Loucy (cell line): ENCODE measurements around the gene PLA2G4E.

Experiments
- H2AFZ ChIP-seq: fragments of 200-600 bp; sonication (generic); 2 replicates; pipeline ENCODE4 v1.6.0; 2016; ENCODE audit warnings: antibody characterized with exemption, mild to moderate bottlenecking, low read length, moderate library complexity
- H3F3A ChIP-seq: fragments of 200-600 bp; 2 replicates; pipeline ENCODE4 v1.6.0; 2016; ENCODE audit warnings: antibody characterized with exemption, low read depth, mild to moderate bottlenecking
- H3K27me3 ChIP-seq: fragments of 200-600 bp; sonication (generic); 2 replicates; pipeline ENCODE4 v1.6.1; 2014; ENCODE audit warnings: low read length, mild to moderate bottlenecking; ENCODE audit not compliant: insufficient read depth, poor library complexity, severe bottlenecking
- H3K36me3 ChIP-seq: fragments of 200-600 bp; sonication (generic); 2 replicates; pipeline ENCODE4 v1.6.1; 2016; ENCODE audit warnings: low read length; ENCODE audit not compliant: insufficient read depth
- H3K4me1 ChIP-seq: fragments of 200-600 bp; sonication (generic); 2 replicates; pipeline ENCODE4 v1.5.1; 2014; ENCODE audit warnings: low read length, mild to moderate bottlenecking; ENCODE audit not compliant: insufficient read depth, poor library complexity, severe bottlenecking
- H3K4me2 ChIP-seq: fragments of 200-600 bp; sonication (generic); 2 replicates; pipeline ENCODE4 v1.6.0; 2014; ENCODE audit warnings: antibody characterized with exemption, low read length, low read depth, mild to moderate bottlenecking; ENCODE audit not compliant: poor library complexity, severe bottlenecking
- H3K4me3 ChIP-seq: fragments of 200-600 bp; sonication (generic); 2 replicates; pipeline ENCODE4 v1.5.1; 2014; ENCODE audit warnings: low read length, mild to moderate bottlenecking, mixed read lengths; ENCODE audit not compliant: poor library complexity, severe bottlenecking
- H3K79me2 ChIP-seq: fragments of 200-600 bp; sonication (generic); 2 replicates; pipeline ENCODE4 v1.6.1; 2014; ENCODE audit warnings: low read length; ENCODE audit not compliant: insufficient read depth
- H3K9ac ChIP-seq: fragments of 200-600 bp; sonication (generic); 2 replicates; pipeline ENCODE4 v1.6.0; 2014; ENCODE audit warnings: mild to moderate bottlenecking, low read depth, low read length, moderate library complexity; ENCODE audit not compliant: poor library complexity, severe bottlenecking
- H3K9me2 ChIP-seq: fragments of 200-600 bp; sonication (generic); replicated peaks from 2 replicates; pipeline ENCODE4 v1.6.1; 2016; ENCODE audit warnings: low read depth, low read length, mixed read lengths
- H3K9me3 ChIP-seq: fragments of 200-600 bp; sonication (generic); 2 replicates; pipeline ENCODE4 v1.6.1; 2014; ENCODE audit warnings: mild to moderate bottlenecking, antibody characterized with exemption, low read length, low read depth; ENCODE audit not compliant: insufficient read depth
- H4K20me1 ChIP-seq: fragments of 200-600 bp; sonication (generic); 2 replicates; pipeline ENCODE4 v1.6.0; 2014; ENCODE audit warnings: antibody characterized with exemption, low read length, mild to moderate bottlenecking; ENCODE audit not compliant: insufficient read depth, poor library complexity, severe bottlenecking
- CTCF ChIP-seq: fragments of 200-600 bp; sonication (generic); conservative IDR thresholded peaks from 2 replicates; pipeline ENCODE4 v1.5.1; 2014; ENCODE audit warnings: mild to moderate bottlenecking, antibody characterized with exemption, low read length
- EZH2phosphoT487 ChIP-seq: fragments of 200-600 bp; IDR thresholded peaks from 2 replicates; pipeline ENCODE4 v1.6.1; 2018; ENCODE audit warnings: antibody characterized with exemption, mild to moderate bottlenecking, moderate library complexity, borderline replicate concordance

The PLA2G4E gene

GRCh38 chr15:42056934-42057798 is 36.3 kb upstream of the PLA2G4E start:
- Histone ChIP-seq H3K4me3 (peak overlapping the region; percentile 54), H2AFZ (peak overlapping the region; percentile 92), H3K4me2 (peak overlapping the region; percentile 60), H3K9me3 (no peaks in the 10 kb centered on the region), H3K9ac (peak overlapping the region; percentile 6), H3K27me3 (no peaks in the 10 kb centered on the region), H3K4me1 (peaks cover 6% of the 10 kb centered on the region), H3K36me3 (no peaks in the 10 kb centered on the region), H3K79me2 (no peaks in the 10 kb centered on the region), H3F3A (no peaks in the 10 kb centered on the region; the same call in 1 of the 2 replicates), H3K9me2 (no peaks in the 10 kb centered on the region), H4K20me1 (no peaks in the 10 kb centered on the region)
- TF ChIP-seq EZH2phosphoT487 (no peak), CTCF (peak; percentile 77)

- no peak for TF ChIP-seq CTCF
- TF ChIP-seq EZH2phosphoT487: no peak
- no peak overlapping the region for H3K4me3 ChIP-seq
- H3K9ac ChIP-seq: no peak overlapping the region
- no peaks in the 10 kb centered on the region for H4K20me1 ChIP-seq
- no peaks in the 10 kb centered on the region for H3K79me2 ChIP-seq
- peaks cover 6% of the 10 kb centered on the region for H3K4me1 ChIP-seq
- no peaks in the 10 kb centered on the region; the same call in 1 of the 2 replicates for H3F3A ChIP-seq
- no peaks in the 10 kb centered on the region for H3K9me3 ChIP-seq
- no peak overlapping the region for H3K4me2 ChIP-seq
- H3K36me3 ChIP-seq: no peaks in the 10 kb centered on the region
- no peak overlapping the region for H2AFZ ChIP-seq
- no peaks in the 10 kb centered on the region for H3K9me2 ChIP-seq
- no peaks in the 10 kb centered on the region for H3K27me3 ChIP-seq
Observed at GRCh38 chr15:42053914-42054313, 33.1 kb upstream of the PLA2G4E start.

GRCh38 chr15:42053010-42053409 is 32.2 kb upstream of the PLA2G4E start:
- Histone ChIP-seq H3K27me3 (no peaks in the 10 kb centered on the region), H3K9me3 (no peaks in the 10 kb centered on the region), H3K4me3 (no peak overlapping the region), H3F3A (no peaks in the 10 kb centered on the region; the same call in 1 of the 2 replicates), H3K36me3 (no peaks in the 10 kb centered on the region), H3K4me1 (peaks cover 6% of the 10 kb centered on the region), H3K9me2 (no peaks in the 10 kb centered on the region), H4K20me1 (no peaks in the 10 kb centered on the region), H2AFZ (peak overlapping the region; percentile 60; the same call in 1 of the 2 replicates), H3K79me2 (no peaks in the 10 kb centered on the region), H3K4me2 (no peak overlapping the region), H3K9ac (no peak overlapping the region)
- no peak for TF ChIP-seq CTCF
- no peak for TF ChIP-seq EZH2phosphoT487
